Upper lobe of left lung (tissue), 6 donors: ENCODE results near the gene SPINT1. TPM values are rescaled to one million over a fixed set of nuclear protein-coding genes. Genes with fewer than 3 reads are reported as not detected.
A peak's percentile ranks its signal among the peaks of the same experiment; 100 is the strongest.

Source experiments
- ATAC-seq, 2 donors: fragments of 200-7000 bp; cut with Tn5 transposase; one replicate each; pipeline ENCODE4 v1.9.1; 2022; ENCODE audit warnings: mild to moderate bottlenecking in 2 of 2, moderate library complexity in 2 of 2; ENCODE audit not compliant: low FRiP score in 2 of 2
- DNase-seq, 2 donors: peaks; one replicate each; pipeline ENCODE4 v3.0.0-alpha.2; 2019 to 2020
- H3K27ac ChIP-seq, 4 donors: fragments of 200-600 bp; sonication (generic); one replicate each; pipeline ENCODE4 v1.5.1; 2016 to 2019
- H3K27me3 ChIP-seq, 4 donors: fragments of 200-600 bp; sonication (generic); one replicate each; pipeline ENCODE4 v1.5.1; 2017 to 2019
- H3K36me3 ChIP-seq, 4 donors: fragments of 200-600 bp; sonication (generic); one replicate each; pipeline ENCODE4 v1.5.1; 2016 to 2019
- H3K4me1 ChIP-seq, 4 donors: fragments of 200-600 bp; sonication (generic); one replicate each; pipeline ENCODE4 v1.5.1; 2018 to 2019
- H3K4me3 ChIP-seq, 4 donors: fragments of 200-600 bp; sonication (generic); one replicate each; pipeline ENCODE4 v1.5.1; 2017 to 2019; ENCODE audit warnings: mild to moderate bottlenecking in 2 of 4, moderate library complexity in 1 of 4
- H3K9me3 ChIP-seq, 4 donors: fragments of 200-600 bp; sonication (generic); one replicate each; pipeline ENCODE4 v1.5.1; 2018 to 2019
- EP300 ChIP-seq, 4 donors: sonication (generic); formaldehyde crosslinking; IDR thresholded peaks; one replicate each; pipeline ENCODE4 v1.5.1; 2017; ENCODE audit warnings: antibody characterized with exemption in 4 of 4, control low read depth in 2 of 4
- POLR2A ChIP-seq, 4 donors: fragments of 450-650 bp; IDR thresholded peaks; one replicate each; pipeline ENCODE4 v1.5.1; 2016 to 2017; ENCODE audit warnings: antibody characterized with exemption in 4 of 4, mild to moderate bottlenecking in 2 of 4
- POLR2AphosphoS5 ChIP-seq, 2 donors: sonication (generic); formaldehyde crosslinking; IDR thresholded peaks; one replicate each; pipeline ENCODE4 v1.5.1; 2017; ENCODE audit warnings: antibody characterized with exemption in 2 of 2
- WGBS, 2 donors: methylation state at CpG; one replicate each; pipeline ENCODE4 v1.1.5; 2017 to 2018; 5-methylcytosine and 5-hydroxymethylcytosine counted together
- total RNA-seq, 6 donors: library from RNA; depleted of rRNA in 4 of 6; stranded (reverse); fragments of >200 nt in 4 of 6; gene quantifications; one replicate each; pipeline versions ENCODE4 v1.1.0 to v1.2.1, GENCODE V29; 2016 to 2021
- TF ChIP-seq, protein P1 (sequence below), 6 experiments: fragments of 450-650 bp in 4 of 6; fragments of 200-600 bp in 2 of 6; sonication (generic) in 2 of 6; IDR thresholded peaks; one replicate each; pipeline ENCODE4 v1.5.1; 2016 to 2019; ENCODE audit warnings: antibody characterized with exemption in 6 of 6
- donor health status: DM: no; HTN: no; CAD: no; lungs with moderate emphysema.
- donor health status: DM: no; HTN: yes; CAD: no; lungs with severe emphysema.

SPINT1 gene
- total RNA-seq, 6 donors from 2014 or later = 99.3 to 252 (median 163) TPM

DNA sequence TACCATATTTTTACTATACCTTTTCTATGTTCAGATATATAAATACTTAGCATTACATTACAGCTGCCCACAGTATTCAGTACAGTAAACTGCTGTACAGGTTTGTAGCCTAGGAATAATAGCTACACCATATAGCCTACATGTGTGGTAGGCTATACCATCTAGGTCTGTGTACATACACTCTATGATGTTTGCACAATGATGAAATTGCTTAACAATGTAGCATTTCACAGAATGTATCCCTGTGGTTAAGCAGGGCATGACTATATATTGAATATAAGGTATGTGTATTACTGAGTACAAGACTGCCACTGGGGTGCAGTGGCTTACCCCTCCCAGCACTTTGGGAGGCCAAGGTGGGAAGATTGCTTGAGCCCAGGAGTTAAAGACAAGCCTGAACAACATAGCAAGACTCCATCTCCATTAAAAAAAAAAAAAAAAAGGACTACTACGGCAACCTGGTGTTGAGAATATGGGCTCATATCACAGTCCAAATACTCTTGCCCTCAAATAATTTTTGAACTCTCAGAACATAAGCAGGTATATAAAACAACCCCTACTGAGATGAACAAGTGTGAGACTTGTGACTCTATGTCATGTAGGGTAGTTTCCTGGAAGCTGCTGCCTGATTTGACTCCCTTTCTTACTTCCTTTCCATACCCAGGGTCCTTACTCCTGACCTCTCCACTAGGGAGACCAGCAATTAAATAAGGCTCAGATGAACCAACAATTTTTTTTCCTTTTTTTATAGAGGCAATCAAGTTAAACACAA lies 20.1 kb upstream of the SPINT1 start:
- H3K27ac ChIP-seq = no peak overlapping the region
- no peak for TF ChIP-seq POLR2A (IDR thresholded peaks at IDR 0.05)
- no peak for TF ChIP-seq EP300 (IDR thresholded peaks at IDR 0.05)
- no peak for TF ChIP-seq POLR2AphosphoS5 (IDR thresholded peaks at IDR 0.05)
- TF ChIP-seq, protein P1, sequence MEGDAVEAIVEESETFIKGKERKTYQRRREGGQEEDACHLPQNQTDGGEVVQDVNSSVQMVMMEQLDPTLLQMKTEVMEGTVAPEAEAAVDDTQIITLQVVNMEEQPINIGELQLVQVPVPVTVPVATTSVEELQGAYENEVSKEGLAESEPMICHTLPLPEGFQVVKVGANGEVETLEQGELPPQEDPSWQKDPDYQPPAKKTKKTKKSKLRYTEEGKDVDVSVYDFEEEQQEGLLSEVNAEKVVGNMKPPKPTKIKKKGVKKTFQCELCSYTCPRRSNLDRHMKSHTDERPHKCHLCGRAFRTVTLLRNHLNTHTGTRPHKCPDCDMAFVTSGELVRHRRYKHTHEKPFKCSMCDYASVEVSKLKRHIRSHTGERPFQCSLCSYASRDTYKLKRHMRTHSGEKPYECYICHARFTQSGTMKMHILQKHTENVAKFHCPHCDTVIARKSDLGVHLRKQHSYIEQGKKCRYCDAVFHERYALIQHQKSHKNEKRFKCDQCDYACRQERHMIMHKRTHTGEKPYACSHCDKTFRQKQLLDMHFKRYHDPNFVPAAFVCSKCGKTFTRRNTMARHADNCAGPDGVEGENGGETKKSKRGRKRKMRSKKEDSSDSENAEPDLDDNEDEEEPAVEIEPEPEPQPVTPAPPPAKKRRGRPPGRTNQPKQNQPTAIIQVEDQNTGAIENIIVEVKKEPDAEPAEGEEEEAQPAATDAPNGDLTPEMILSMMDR (IDR thresholded peaks at IDR 0.05) = no peak
- H3K4me3 ChIP-seq = no peak overlapping the region
- no peaks in the 10 kb centered on the region for H3K27me3 ChIP-seq
- DNase-seq = no peak
- no peaks in the 10 kb centered on the region for H3K36me3 ChIP-seq
- H3K9me3 ChIP-seq = no peaks in the 10 kb centered on the region
- ATAC-seq = no peak
- WGBS, 2 donors = 78 to 90% methylated on average over 1 of the region's 1 CpG
- H3K4me1 ChIP-seq = no peaks in the 10 kb centered on the region

DNA sequence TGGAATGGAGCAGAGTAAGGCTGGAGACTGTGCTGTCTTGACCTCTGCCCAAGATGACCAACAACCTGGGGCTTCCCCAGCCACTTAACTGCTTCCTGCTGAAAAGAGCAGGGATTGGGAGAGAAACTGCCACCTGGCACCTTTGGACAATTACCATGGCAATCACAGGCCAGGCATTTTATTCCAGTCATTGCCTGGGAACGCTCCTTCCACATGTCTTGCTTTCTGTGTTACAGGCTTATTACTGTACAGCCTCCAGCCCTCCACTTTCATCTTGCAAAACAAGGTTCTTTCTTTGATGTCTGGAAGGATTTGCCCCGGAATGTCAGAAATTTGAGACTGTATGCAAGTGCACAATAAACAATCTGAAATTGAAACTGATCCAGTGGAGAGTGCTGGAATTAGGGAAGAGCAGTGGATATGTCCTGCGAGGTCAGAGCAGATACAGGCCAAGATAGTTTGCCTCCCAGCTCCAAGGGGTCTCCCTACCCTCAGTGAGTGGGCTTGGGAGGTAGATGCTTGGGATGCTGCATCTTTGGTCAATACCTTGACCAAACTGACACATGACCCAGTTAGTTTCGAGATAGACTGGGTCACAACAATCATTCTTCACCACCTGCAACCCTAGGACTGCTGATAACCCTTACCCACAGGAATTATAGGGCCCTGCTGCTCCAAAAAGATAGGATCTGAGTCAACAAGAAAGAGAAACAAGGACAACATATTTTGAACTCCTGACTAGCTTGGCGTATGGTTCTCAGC lies 18.0 kb upstream of the SPINT1 start:
- no peak overlapping the region for H3K4me3 ChIP-seq
- 51 to 69% methylated on average over 5 of the region's 5 CpGs for WGBS, 2 donors
- ATAC-seq (peak in 1 of 2 donors; percentile 45), DNase-seq (no peak)
- H3K4me1 ChIP-seq = no peaks in the 10 kb centered on the region
- TF ChIP-seq, protein P1 (IDR thresholded peaks at IDR 0.05) = no peak
- no peak for TF ChIP-seq EP300 (IDR thresholded peaks at IDR 0.05)
- TF ChIP-seq POLR2A (IDR thresholded peaks at IDR 0.05) = no peak
- no peak for TF ChIP-seq POLR2AphosphoS5 (IDR thresholded peaks at IDR 0.05)
- no peak overlapping the region for H3K27ac ChIP-seq
- H3K36me3 ChIP-seq = no peaks in the 10 kb centered on the region
- no peaks in the 10 kb centered on the region for H3K9me3 ChIP-seq
- no peaks in the 10 kb centered on the region for H3K27me3 ChIP-seq

DNA sequence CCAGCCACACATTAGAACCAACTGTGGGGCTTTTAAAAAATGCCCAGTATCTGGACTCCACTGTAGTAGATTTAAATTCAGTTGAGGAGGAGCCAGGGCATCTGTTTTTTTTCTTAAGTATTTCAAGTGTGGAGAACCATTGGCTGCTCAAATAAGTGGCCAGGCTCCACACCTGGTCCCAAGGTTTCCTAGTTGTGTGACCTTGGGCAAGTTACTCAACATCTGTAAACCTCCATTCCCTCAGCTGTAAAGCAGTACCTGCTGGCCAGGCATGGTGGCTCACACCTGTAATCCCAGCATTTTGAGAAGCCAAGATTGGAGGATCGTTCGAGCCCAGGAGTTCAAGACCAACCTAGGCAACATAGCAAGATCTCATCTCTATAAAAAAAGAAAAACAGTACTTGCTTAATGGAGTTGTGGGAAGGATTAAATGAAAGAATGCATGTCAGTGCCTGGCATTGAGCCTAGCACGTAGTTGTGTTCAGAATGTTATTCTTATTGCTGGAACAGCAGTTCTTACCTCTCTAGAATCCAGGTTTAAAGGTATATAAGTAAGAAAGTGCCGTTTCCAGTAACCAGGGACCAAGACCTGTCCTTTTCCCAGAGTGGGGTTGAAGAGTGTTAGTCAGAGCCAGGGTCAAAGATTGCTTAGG lies 17.3 kb upstream of the SPINT1 start:
- H3K27me3 ChIP-seq = no peaks in the 10 kb centered on the region
- whole genome bisulfite sequencing, 2 donors = 76 to 82% methylated on average over 4 of the region's 4 CpGs
- no peak overlapping the region for H3K4me3 ChIP-seq
- ATAC-seq = no peak
- H3K36me3 ChIP-seq = no peaks in the 10 kb centered on the region
- no peak for TF ChIP-seq POLR2AphosphoS5 (IDR thresholded peaks at IDR 0.05)
- TF ChIP-seq, protein P1 (IDR thresholded peaks at IDR 0.05) = no peak
- no peak for TF ChIP-seq EP300 (IDR thresholded peaks at IDR 0.05)
- no peak for TF ChIP-seq POLR2A (IDR thresholded peaks at IDR 0.05)
- DNase-seq = no peak
- H3K4me1 ChIP-seq = no peaks in the 10 kb centered on the region
- no peak overlapping the region for H3K27ac ChIP-seq
- no peaks in the 10 kb centered on the region for H3K9me3 ChIP-seq

DNA sequence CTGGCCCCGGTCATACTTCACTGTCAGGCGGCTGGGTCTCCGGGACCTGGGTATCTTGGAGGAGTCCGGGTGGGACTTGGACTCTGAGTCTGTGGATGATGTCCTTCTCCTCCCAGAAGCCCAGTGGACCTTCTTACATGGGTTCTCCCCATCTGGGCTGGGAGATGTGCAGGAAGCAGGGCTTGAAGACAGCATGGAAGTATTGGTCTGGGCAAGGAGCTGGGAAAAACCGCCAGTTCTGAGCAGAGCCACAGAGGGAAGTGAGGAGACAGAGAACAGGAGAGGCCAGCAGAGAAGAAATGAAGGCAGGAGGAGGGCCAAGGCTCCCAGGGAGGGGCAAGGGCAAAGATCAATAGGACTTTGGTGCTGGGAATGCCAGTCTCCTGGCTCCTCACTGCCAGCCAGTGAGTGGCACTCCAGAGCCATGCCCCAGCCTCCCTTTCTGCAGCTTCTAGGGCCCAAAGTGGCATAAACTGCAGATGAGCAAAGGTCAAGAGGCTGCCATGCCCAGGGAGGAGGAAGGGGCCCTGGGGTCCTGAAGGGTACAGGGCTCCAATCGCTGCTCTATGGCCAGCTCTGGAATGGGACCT lies 15.3 kb upstream of the SPINT1 start, which contains the start of gene PPP1R14D:
Gene PPP1R14D (minus strand): TSS at position 262 of the 590 bp plus-strand sequence. CDS start 67 bp downstream, at position 195.
- Histone ChIP-seq H3K4me3 (no peak within 1 kb of the TSS), H3K27me3 (no peaks in the 10 kb centered on the region), H3K9me3 (no peaks in the 10 kb centered on the region), H3K4me1 (no peaks in the 10 kb centered on the region), H3K27ac (no peak within 1 kb of the TSS), H3K36me3 (no peaks in the 10 kb centered on the region)
- no peak for DNase-seq
- WGBS, 2 donors = 89 to 95% methylated on average over 6 of the region's 6 CpGs
- TF ChIP-seq EP300 (IDR thresholded peaks at IDR 0.05) = no peak
- no peak for TF ChIP-seq POLR2AphosphoS5 (IDR thresholded peaks at IDR 0.05)
- no peak for ATAC-seq

DNA sequence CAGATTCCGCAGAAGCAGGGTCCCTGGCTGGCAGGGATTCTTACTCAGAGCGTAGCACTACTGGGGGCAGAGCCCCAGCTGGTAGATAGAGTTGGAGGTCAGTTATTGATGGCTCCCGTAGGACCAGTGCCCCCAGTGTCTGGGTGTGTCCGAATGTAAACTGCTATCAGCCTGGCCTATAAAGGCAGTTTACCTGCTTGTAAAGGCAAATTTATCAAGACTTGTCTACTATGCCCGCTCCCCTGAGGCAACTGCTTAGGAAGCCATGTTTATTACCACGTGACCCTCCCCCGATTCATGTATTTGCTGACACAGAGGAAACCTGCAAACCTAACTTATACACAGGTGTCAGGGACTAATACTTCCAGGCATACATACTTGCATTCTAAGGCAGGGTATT lies 14.7 kb upstream of the SPINT1 start:
- H3K4me3 ChIP-seq = no peak overlapping the region
- DNase-seq = no peak
- H3K9me3 ChIP-seq = no peaks in the 10 kb centered on the region
- ATAC-seq = no peak
- 85 to 92% methylated on average over 7 of the region's 7 CpGs for WGBS, 2 donors
- TF ChIP-seq POLR2AphosphoS5 (IDR thresholded peaks at IDR 0.05) = no peak
- no peak for TF ChIP-seq EP300 (IDR thresholded peaks at IDR 0.05)
- no peak for TF ChIP-seq POLR2A (IDR thresholded peaks at IDR 0.05)
- TF ChIP-seq, protein P1 (IDR thresholded peaks at IDR 0.05) = no peak
- no peak overlapping the region for H3K27ac ChIP-seq
- no peaks in the 10 kb centered on the region for H3K27me3 ChIP-seq
- H3K4me1 ChIP-seq = no peaks in the 10 kb centered on the region
- H3K36me3 ChIP-seq = no peaks in the 10 kb centered on the region
